Mucosa of rectum (tissue), 2 donors: ENCODE results near the gene PLCL1.

Experiments
- H3K27ac ChIP-seq, 2 donors: one replicate each; pipeline ENCODE4 v1.7.0; 2013; ENCODE audit warnings: inconsistent platforms in 2 of 2, low read depth in 2 of 2, low read length in 2 of 2
- H3K27me3 ChIP-seq, 2 donors: one replicate each; pipeline ENCODE4 v1.7.0; 2013; ENCODE audit warnings: low read length in 2 of 2; ENCODE audit not compliant: control insufficient read depth in 2 of 2, insufficient read depth in 2 of 2
- H3K36me3 ChIP-seq, 2 donors: one replicate each; pipeline ENCODE4 v1.7.0; 2013; ENCODE audit warnings: low read length in 2 of 2; ENCODE audit not compliant: control insufficient read depth in 2 of 2, insufficient read depth in 2 of 2
- H3K4me1 ChIP-seq, 2 donors: one replicate each; pipeline ENCODE4 v1.7.0; 2013; ENCODE audit warnings: low read length in 2 of 2, mild to moderate bottlenecking in 1 of 2; ENCODE audit not compliant: control insufficient read depth in 2 of 2, insufficient read depth in 2 of 2
- H3K4me3 ChIP-seq, 2 donors: one replicate each; pipeline ENCODE4 v1.7.0; 2013; ENCODE audit warnings: low read length in 2 of 2
- H3K9ac ChIP-seq, 2 donors: one replicate each; pipeline ENCODE4 v1.7.0; 2013; ENCODE audit warnings: low read length in 2 of 2, low read depth in 1 of 2, mild to moderate bottlenecking in 1 of 2
- H3K9me3 ChIP-seq, 2 donors: one replicate each; pipeline ENCODE4 v1.7.0; 2013; ENCODE audit warnings: low read length in 2 of 2; ENCODE audit not compliant: control insufficient read depth in 2 of 2
- donor health status: healthy.
- donor health status: Normal muscosa, but diverticular disease.

PLCL1 gene

DNA sequence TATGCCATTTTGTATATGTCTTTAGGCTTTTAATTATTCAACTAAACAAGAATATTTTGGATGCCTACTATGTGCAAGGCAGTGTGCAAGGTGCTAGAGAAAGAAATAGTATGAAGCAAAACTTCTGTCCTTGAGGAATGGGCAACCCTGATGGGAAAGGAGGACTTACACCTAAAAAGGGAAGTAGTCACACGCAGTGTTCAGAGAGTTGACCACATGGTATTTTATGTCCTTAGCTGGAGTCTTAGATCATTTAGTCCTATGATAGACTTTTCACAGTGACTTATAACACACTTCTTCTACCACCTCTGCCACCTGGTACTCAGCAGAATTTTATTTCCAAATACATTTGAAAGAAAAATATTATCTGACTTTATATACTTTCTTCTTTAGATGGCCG lies 291.6 kb downstream of the PLCL1 start:
- H3K36me3 ChIP-seq, result no peaks in the 10 kb centered on the region

DNA sequence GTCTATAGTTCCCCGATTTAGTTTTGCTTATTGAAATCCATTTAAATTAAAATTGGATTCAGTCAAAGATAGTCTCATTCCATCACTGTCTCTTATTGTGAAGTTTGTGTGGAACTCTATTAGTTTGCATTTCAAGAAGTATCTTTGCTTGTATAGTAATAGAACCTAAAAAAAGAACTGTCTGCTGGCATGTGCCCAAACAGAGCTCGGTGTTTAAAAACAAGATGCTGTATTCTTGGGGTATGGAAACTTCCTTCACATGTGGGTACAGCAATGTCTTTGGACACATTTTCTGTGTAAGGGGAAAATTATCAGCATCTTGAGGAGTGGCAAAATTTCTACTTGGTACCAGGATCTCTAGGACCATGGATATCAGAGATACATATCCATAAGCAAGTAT lies 292.6 kb downstream of the PLCL1 start:
- Histone ChIP-seq H3K36me3 (no peaks in the 10 kb centered on the region), H3K27me3 (no peaks in the 10 kb centered on the region), H3K4me3 (no peak overlapping the region), H3K4me1 (no peaks in the 10 kb centered on the region), H3K9me3 (no peaks in the 10 kb centered on the region), H3K27ac (no peak overlapping the region), H3K9ac (no peak overlapping the region)

More for the DNA sequence above, 291.6 kb downstream of the PLCL1 start:
- H3K9ac ChIP-seq, result no peak overlapping the region
- no peaks in the 10 kb centered on the region for H3K27me3 ChIP-seq
- H3K4me3 ChIP-seq, result no peak overlapping the region
- no peaks in the 10 kb centered on the region for H3K4me1 ChIP-seq
- no peak overlapping the region for H3K27ac ChIP-seq
- H3K9me3 ChIP-seq, result no peaks in the 10 kb centered on the region

DNA sequence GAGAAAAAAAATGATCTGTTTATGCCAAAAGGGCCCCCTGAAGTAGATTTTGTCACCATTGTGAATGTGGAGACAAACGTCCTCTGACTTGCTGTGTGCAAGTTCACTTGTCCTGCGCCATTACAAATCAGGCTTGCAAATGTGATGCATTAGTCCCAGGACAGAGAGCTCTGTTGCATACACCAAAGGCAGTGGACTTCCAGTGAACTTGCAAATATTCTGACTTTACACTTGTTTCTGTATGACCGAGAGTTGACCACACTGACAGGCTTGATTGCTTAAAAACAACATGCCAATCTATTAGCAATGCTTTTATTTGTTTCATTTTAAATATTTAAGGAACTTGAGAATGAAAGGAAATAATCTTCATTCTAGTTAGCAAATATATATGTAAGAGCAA lies 293.2 kb downstream of the PLCL1 start:
- no peaks in the 10 kb centered on the region for H3K27me3 ChIP-seq
- H3K9me3 ChIP-seq, result no peaks in the 10 kb centered on the region
- no peaks in the 10 kb centered on the region for H3K36me3 ChIP-seq
- no peaks in the 10 kb centered on the region for H3K4me1 ChIP-seq
- H3K27ac ChIP-seq, result no peak overlapping the region
- H3K9ac ChIP-seq, result no peak overlapping the region
- no peak overlapping the region for H3K4me3 ChIP-seq

DNA sequence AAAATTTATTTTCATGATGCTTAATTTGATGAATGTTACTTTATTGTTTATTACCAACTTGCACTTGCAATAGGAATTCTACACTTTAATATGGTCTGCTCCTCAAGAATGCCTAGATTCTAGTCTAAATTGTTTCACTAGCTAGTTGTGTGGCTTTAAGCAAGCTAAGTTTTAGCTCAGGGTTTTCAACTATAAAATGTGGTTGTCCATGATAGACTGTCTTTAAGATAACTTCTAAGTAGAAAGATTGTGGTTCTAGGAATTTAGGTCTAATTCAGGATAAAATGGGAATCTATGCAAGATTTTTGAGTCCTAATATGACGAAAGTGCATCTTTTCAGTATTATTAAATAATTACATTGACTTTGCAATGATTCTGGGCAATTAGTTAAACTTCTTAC lies 294.0 kb downstream of the PLCL1 start:
- H3K4me3 ChIP-seq, result no peak overlapping the region
- H3K9me3 ChIP-seq, result no peaks in the 10 kb centered on the region
- H3K27me3 ChIP-seq, result no peaks in the 10 kb centered on the region
- no peaks in the 10 kb centered on the region for H3K36me3 ChIP-seq
- H3K27ac ChIP-seq, result no peak overlapping the region
- H3K4me1 ChIP-seq, result no peaks in the 10 kb centered on the region
- no peak overlapping the region for H3K9ac ChIP-seq

GRCh38 chr2:198098918-198099317 lies 294.5 kb downstream of the PLCL1 start:
- Histone ChIP-seq H3K9ac (no peak overlapping the region), H3K36me3 (no peaks in the 10 kb centered on the region), H3K9me3 (no peaks in the 10 kb centered on the region), H3K27me3 (no peaks in the 10 kb centered on the region), H3K27ac (no peak overlapping the region), H3K4me3 (no peak overlapping the region), H3K4me1 (no peaks in the 10 kb centered on the region)

DNA sequence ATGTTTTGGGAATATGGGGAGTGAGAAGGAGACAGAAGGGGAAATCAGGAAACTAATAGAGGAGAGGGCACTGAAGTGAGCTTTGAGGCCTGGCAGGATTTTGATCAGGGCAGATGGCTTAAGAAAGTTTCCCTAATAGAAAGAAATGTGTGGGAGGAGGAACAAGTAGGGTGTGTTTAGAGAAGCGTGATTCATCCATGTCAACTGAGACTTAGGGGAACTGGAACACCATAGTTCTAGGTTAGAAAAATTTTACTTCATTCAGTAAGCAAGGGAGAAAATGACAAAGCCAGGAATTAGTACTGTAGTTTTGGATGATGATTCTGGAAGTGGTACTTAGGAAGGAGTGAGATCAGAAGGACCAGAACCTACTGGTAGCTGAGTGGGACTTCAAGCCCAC lies 296.0 kb downstream of the PLCL1 start:
- H3K27ac ChIP-seq, result no peak overlapping the region
- no peak overlapping the region for H3K9ac ChIP-seq

DNA sequence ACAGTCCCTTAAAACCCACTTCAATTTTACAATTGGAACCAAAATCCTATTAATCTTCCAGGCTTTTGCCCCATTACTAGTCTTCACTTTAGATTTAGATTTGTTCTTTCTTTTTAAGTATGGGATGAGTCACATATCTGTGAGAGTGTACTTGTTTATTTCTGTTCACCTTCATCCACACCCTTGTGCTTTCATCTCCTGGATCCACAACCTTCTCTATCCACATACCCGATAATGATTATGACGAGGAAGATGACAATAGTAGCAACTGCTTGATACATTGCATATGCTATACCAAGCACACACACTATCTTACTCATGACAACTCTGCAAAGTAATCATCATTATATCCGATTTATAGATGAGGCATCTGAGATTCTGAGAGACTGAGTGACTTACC lies 297.3 kb downstream of the PLCL1 start:
- no peaks in the 10 kb centered on the region for H3K36me3 ChIP-seq
- no peak overlapping the region for H3K4me3 ChIP-seq
- H3K9ac ChIP-seq, result no peak overlapping the region
- no peaks in the 10 kb centered on the region for H3K9me3 ChIP-seq
- H3K4me1 ChIP-seq, result no peaks in the 10 kb centered on the region
- H3K27ac ChIP-seq, result no peak overlapping the region
- no peaks in the 10 kb centered on the region for H3K27me3 ChIP-seq

More for the DNA sequence above, 296.0 kb downstream of the PLCL1 start:
- Histone ChIP-seq H3K4me1 (no peaks in the 10 kb centered on the region), H3K9me3 (no peaks in the 10 kb centered on the region), H3K36me3 (no peaks in the 10 kb centered on the region), H3K27me3 (no peaks in the 10 kb centered on the region), H3K4me3 (no peak overlapping the region)

- no peak overlapping the region for H3K4me3 ChIP-seq
- H3K27ac ChIP-seq, result no peak overlapping the region
These were observed 297.7 kb downstream of the PLCL1 start for GRCh38 chr2:198102120-198102519.

GRCh38 chr2:198102856-198103255 lies 298.5 kb downstream of the PLCL1 start:
- Histone ChIP-seq H3K9me3 (no peaks in the 10 kb centered on the region), H3K4me3 (no peak overlapping the region), H3K4me1 (no peaks in the 10 kb centered on the region), H3K9ac (no peak overlapping the region), H3K36me3 (no peaks in the 10 kb centered on the region), H3K27me3 (no peaks in the 10 kb centered on the region), H3K27ac (no peak overlapping the region)

More at GRCh38 chr2:198102120-198102519, 297.7 kb downstream of the PLCL1 start:
- no peaks in the 10 kb centered on the region for H3K36me3 ChIP-seq
- no peaks in the 10 kb centered on the region for H3K9me3 ChIP-seq
- H3K9ac ChIP-seq, result no peak overlapping the region
- H3K27me3 ChIP-seq, result no peaks in the 10 kb centered on the region
- H3K4me1 ChIP-seq, result no peaks in the 10 kb centered on the region

DNA sequence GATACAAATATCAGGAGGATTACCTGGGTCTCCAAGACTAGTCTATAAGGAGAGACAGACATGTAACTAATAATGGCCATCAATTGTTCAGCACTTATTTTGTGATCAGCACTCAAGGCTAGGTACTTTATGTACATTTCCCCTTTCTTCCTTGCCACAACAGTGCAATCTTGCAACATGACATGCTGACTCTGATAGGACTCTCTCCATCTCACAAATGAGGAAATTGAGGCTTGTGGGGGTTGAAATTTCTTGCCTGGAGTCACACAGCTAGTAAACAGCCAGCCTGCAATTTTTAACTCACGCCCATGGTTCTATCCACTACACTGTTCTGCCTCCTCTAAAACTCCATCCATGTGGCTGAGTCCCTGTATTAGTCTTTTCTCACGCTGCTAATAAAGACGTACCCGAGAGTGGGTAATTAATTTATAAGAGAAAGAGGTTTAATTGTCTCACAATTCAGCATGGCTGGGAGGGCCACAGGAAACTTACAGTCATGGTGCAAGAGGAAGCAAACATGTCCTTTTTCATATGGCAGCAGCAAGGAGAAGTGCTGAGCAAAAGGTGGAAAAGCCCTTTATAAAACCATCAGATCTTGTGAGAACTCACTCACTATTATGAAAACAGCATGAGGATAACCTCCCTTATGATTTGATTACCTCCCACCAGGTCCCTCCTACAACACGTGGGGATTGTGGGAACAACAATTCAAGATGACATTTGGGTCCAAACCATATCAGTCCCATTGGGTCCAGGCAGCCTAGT lies 302.4 kb downstream of the PLCL1 start:
- Histone ChIP-seq H3K4me3 (no peak overlapping the region), H3K27ac (no peak overlapping the region), H3K36me3 (no peaks in the 10 kb centered on the region), H3K9me3 (no peaks in the 10 kb centered on the region), H3K9ac (no peak overlapping the region), H3K27me3 (no peaks in the 10 kb centered on the region), H3K4me1 (no peaks in the 10 kb centered on the region)
